Lung microvascular endothelial cell (primary cell): ENCODE data around the gene KDM1B. TPM values are rescaled to one million over a fixed set of nuclear protein-coding genes. Genes with fewer than 3 reads are reported as not detected.

Experiments used
- DNase-seq, 2 donors: peaks; one replicate each; pipeline versions ENCODE4 v3.0.0 to v3.0.0-alpha.2; 2010; ENCODE audit warnings: low read depth in 2 of 2
- total RNA-seq: library from RNA; depleted of rRNA; stranded (reverse); fragments of >200 nt; gene quantifications from 2 replicates; pipeline ENCODE4 v1.2.1, GENCODE V29; 2014

The KDM1B gene
- 4.1 and 6.0 TPM in 2 replicates for total RNA-seq

DNA sequence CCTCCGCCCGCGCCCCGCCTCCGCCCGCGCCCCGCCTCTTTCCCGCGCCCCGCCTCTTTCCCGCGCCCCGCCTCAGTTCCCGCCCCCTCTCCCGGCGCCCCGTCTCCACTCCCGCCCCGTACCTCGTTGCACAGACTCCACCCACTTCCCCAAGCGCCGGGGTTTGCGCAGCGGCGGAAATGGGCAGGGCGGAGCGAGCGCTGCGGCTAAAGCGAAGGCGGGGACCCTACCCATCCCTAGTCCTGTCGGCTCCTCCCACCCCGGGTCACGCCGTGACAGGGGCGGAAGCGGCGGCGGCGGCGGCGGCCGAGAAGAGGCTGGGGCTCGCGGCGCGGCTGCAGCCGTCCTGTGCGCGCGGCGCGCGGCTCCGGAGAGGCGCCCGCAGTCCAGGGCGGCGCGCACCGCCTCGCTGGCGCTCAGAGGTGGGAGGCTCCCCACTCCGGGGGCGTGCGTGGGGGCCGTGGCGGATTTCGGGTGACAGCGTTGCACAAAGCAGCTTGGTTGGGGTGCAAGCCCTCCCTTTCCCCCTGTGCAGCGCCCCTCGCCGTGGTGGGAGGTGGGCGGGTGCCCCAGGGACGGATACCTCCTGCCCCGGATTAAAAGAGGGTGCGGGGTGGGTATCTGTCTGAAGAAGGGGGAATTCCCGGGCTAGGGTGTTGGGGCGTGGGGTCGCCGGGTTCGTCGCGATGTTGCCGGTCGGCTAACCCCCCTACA is at the start of gene KDM1B:
TSS of gene KDM1B (plus strand) at position 273 of the 714 bp plus-strand sequence. CDS start 4,474 bp downstream, outside the sequence.
- DNase-seq = peak; percentile 99

- DNase-seq = no peak
These were observed 48.2 kb upstream of the KDM1B start for GRCh38 chr6:18107061-18107460.

- DNase-seq = no peak
These were observed 45.1 kb upstream of the KDM1B start for GRCh38 chr6:18110162-18110561.

- DNase-seq = no peak
These were observed 39.9 kb upstream of the KDM1B start for GRCh38 chr6:18115356-18115755.

GRCh38 chr6:18117136-18117535 is 38.1 kb upstream of the KDM1B start:
- no peak for DNase-seq

GRCh38 chr6:18118330-18118729 is 36.9 kb upstream of the KDM1B start:
- no peak for DNase-seq

DNA sequence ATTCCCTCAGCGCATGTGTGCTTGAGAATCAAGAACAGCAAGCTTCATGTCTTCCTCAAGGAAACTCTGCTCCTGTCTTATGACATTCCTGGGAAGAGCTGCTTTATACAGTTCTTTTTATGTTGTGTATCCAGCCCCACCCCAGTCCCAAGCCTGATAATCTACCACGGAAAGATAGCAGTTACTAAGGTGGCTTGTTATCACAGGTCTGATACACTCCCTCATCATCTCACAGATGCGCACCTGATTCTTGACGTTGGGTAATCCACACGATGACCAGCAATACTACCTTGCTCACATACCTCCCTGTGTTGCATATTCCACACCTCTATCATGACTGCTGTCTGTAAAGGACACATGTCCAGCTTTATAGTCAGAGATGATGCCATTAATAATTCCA is 36.0 kb upstream of the KDM1B start:
- no peak for DNase-seq

DNA sequence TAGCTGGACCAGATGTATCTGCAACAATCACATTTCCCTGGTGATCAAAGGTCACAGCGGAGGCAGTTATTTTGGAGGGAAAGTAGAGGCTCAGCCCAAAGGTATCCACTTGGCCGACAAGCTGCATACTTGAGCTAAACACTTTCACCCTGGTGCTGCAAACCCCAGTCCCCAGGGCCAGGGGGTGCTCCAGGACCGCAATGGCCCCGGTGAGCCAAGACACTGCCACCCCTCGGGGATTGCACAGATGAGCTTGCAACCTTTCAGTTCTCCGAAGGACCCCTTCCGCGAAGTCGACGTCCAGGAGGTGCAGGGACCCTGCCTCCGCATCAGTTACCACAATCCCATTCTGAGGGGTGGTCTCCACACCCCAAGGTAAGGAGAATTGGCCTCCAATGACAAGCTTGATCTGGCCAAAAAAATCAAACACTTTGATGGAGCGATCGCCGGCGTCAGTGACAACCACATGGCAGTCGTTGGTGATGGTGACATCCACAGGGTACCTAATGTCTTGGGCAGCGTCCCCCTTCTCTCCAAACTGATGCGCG is 33.6 kb upstream of the KDM1B start:
- no peak for DNase-seq

GRCh38 chr6:18122128-18123093 is 32.8 kb upstream of the KDM1B start, which contains the start of gene NHLRC1:
Gene NHLRC1, minus strand, starts transcription at chr6:18122677. Its CDS starts 71 bp downstream, at chr6:18122606.
- DNase-seq = peak; percentile 91 to 95

- peak in 1 of 2 donors; percentile 9 for DNase-seq
These were observed 29.1 kb upstream of the KDM1B start for GRCh38 chr6:18126121-18126520.

DNA sequence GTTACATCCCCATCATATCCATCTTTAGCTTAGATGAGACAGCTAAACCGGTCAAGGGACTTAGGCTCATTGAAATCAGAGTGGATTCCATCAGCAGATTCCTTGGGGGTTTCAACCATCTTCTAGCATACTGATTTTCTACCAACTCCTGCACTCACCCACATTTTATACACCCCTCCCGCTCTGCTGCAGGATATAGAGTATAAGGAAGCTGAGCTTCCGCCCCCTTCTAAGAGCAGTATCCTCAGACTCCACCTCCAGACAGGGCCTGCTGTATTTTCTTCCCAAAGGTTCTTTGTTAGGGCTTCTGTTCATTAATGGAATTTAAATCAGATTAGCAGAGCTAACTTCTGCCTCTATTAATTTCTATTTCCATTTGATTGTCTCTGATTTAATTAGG is 22.9 kb upstream of the KDM1B start:
- DNase-seq = no peak

GRCh38 chr6:18135171-18135570 is 20.1 kb upstream of the KDM1B start:
- DNase-seq = no peak

GRCh38 chr6:18136260-18136659 is 19.0 kb upstream of the KDM1B start:
- no peak for DNase-seq

DNA sequence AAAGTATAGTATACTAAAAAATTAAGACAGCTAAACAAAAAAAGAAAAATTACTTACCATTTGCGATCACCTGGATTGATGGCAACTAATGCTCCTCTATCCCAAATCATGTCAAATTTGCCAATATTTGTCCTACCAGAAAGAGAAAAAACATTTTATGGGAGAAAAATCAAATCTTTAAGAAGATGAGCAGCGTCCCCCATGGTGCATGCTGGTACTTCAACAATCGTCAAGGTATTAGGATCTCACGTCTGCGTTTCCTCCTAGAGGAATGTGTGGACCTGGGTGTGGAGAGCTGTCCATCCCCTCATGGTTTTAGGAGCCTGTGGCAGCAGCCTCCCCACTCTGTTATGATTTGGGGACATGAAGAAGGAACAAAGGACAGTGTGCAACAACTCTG is 16.3 kb upstream of the KDM1B start:
- DNase-seq = no peak

GRCh38 chr6:18139935-18140621 is 15.1 kb upstream of the KDM1B start:
- DNase-seq = no peak

DNA sequence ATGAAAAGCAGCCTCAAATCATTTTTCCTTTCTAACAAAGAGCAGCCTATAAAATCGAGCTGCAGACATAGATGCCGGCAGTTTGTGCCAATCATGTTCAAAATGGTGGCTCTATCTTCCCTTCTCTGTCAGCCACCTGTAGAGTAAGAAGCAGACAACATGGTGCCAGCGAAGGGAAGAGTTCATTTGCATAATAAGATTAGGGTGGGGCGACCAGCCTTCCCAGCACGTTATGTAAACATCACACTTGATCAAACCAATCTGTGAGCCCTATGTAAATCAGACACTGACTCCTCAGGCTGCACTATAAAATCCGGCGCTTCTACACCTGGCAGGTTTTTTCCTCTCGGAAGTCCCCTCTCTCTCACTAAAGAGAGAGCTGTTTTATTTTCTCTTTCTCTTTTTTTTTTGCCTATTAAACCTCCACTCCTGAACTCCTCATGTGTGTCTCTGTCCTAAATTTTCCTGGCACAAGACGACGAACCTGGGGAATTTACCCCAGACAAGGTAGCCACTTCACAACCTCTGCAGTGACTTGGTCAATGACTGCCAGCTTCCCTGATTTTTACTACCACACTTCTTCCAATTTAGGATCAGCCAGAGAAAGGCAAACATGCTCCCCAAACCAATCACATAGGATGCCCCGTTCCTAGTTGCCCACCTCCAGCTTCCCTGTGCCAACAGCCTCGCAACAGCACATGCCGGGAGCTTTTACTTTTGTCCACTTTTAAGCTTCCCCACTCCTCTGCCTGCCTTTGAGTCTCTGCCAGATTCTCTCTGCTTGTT is 13.2 kb upstream of the KDM1B start:
- DNase-seq = no peak

GRCh38 chr6:18142591-18142861 is 12.7 kb upstream of the KDM1B start:
- no peak for DNase-seq

GRCh38 chr6:18147160-18147559 is 8.1 kb upstream of the KDM1B start:
- DNase-seq = no peak

DNA sequence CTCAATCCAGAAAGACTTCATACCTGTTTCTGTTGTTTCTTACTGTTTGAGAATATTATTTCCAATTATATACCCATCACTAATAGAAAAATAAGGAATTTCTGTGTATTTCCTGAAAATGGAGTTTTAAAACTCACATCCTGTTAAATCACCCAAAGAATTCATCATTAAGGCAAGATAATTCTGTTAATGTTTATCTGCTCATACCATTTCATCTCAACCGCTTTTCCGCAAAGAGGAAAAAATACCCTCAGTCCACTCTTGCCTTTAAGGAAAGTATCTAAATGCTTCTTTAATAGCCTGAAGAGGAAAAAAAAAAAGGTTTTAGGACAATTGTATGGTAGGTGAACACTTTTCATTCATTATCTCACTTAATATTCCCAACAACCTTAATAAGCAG is 7.6 kb upstream of the KDM1B start:
- no peak for DNase-seq

GRCh38 chr6:18148304-18149025 is 6.8 kb upstream of the KDM1B start:
- DNase-seq = peak in 1 of 2 donors; percentile 59
